HepG2 (cell line): ENCODE measurements around the gene STOM.

Experiments used
- BRCA1 ChIP-seq: sonication (generic); formaldehyde crosslinking; IDR thresholded peaks from 2 replicates; pipeline ENCODE4 v1.4.0; 2020; ENCODE audit warnings: missing genetic modification reagents
- CTCF ChIP-seq: sonication (generic); formaldehyde crosslinking; IDR thresholded peaks from 2 replicates; pipeline ENCODE4 v1.5.0; 2020; ENCODE audit warnings: mild to moderate bottlenecking, missing genetic modification reagents, moderate library complexity
- GABPB1 ChIP-seq: IDR thresholded peaks from 2 replicates; pipeline ENCODE4 v1.6.1; 2016; ENCODE audit warnings: mild to moderate bottlenecking, missing genetic modification reagents, moderate library complexity, missing compliant biosample characterization
- HOXD1 ChIP-seq: sonication (generic); formaldehyde crosslinking; IDR thresholded peaks from 2 replicates; pipeline ENCODE4 v1.5.0; 2020; ENCODE audit warnings: missing genetic modification reagents
- MAX ChIP-seq: IDR thresholded peaks from 2 replicates; pipeline ENCODE4 v1.6.1; 2012; ENCODE audit warnings: inconsistent platforms
- MED1 ChIP-seq: sonication (generic); formaldehyde crosslinking; IDR thresholded peaks from 2 replicates; pipeline ENCODE4 v1.4.0; 2020; ENCODE audit warnings: missing genetic modification reagents
- NFYB ChIP-seq: sonication (generic); formaldehyde crosslinking; IDR thresholded peaks from 2 replicates; pipeline ENCODE4 v1.4.0; 2020; ENCODE audit warnings: missing genetic modification reagents
- PBX2 ChIP-seq: IDR thresholded peaks from 2 replicates; pipeline ENCODE4 v1.6.1; 2016; ENCODE audit warnings: control low read depth
- RAD21 ChIP-seq: fragments of 450-650 bp; formaldehyde crosslinking; IDR thresholded peaks from 2 replicates; pipeline ENCODE4 v1.5.0; 2020; ENCODE audit warnings: mild to moderate bottlenecking
- RNF2 ChIP-seq: fragments of 450-650 bp; conservative IDR thresholded peaks from 2 replicates; pipeline ENCODE4 v1.6.1; 2016; ENCODE audit warnings: low read depth
- TSC22D2 ChIP-seq: sonication (generic); formaldehyde crosslinking; IDR thresholded peaks from 2 replicates; pipeline ENCODE4 v1.5.1; 2020; ENCODE audit warnings: missing genetic modification reagents, mild to moderate bottlenecking, borderline replicate concordance
- ZMYM4 ChIP-seq: sonication (generic); formaldehyde crosslinking; IDR thresholded peaks from 2 replicates; pipeline ENCODE4 v1.8.1; 2023; ENCODE audit warnings: mild to moderate bottlenecking, missing genetic modification reagents
- ZNF687 ChIP-seq: sonication (generic); formaldehyde crosslinking; IDR thresholded peaks from 2 replicates; pipeline ENCODE4 v1.5.1; 2020; ENCODE audit warnings: mild to moderate bottlenecking, missing genetic modification reagents, moderate library complexity

- TF ChIP-seq GABPB1 (CRISPR knock-in tag) (no peak), BRCA1 (CRISPR knock-in tag) (no peak), MAX (no peak), NFYB (CRISPR knock-in tag) (no peak), CTCF (CRISPR knock-in tag) (no peak), ZMYM4 (no peak), RAD21 (CRISPR knock-in tag) (no peak), ZNF687 (no peak), TSC22D2 (CRISPR knock-in tag) (no peak), PBX2 (CRISPR knock-in tag) (no peak), HOXD1 (CRISPR knock-in tag) (no peak), MED1 (CRISPR knock-in tag) (no peak), RNF2 (no peak)
Measured at GRCh38 chr9:121380846-121381245, 10.8 kb upstream of the STOM start.
